PC-3 (cell line): ENCODE data around the gene PSMA7. TPM values are rescaled to one million over a fixed set of nuclear protein-coding genes. Genes with fewer than 3 reads are reported as not detected.

ENCODE experiments used
- total RNA-seq: library from RNA; depleted of rRNA; stranded (reverse); fragments of >200 nt; gene quantifications from 2 replicates; pipeline ENCODE4 v1.2.3, GENCODE V29; 2014; rRNA removed

PSMA7 gene
- total RNA-seq, 1 experiment from 2014 or later = 751 TPM

Other genes with a start within 250 kb of the PSMA7 start
- 9.6 and 15.1 TPM in 2 replicates for gene TAF4, start 77.5 kb downstream of the PSMA7 start, total RNA-seq
- 50.1 and 51.8 TPM in 2 replicates for gene LSM14B, start 20.9 kb downstream of the PSMA7 start, total RNA-seq
- gene SS18L1, start 375 bp upstream of the PSMA7 start, total RNA-seq = 17.9 and 19.1 TPM in 2 replicates
- 33.9 and 40.5 TPM in 2 replicates for gene MTG2, start 39.6 kb upstream of the PSMA7 start, total RNA-seq
- gene HRH3, start 76.9 kb upstream of the PSMA7 start, total RNA-seq = not detected in 2 replicates
- 32.5 and 39.7 TPM in 2 replicates for gene OSBPL2, start 95.1 kb upstream of the PSMA7 start, total RNA-seq
- gene ADRM1, start 159.6 kb upstream of the PSMA7 start, total RNA-seq = 374 and 487 TPM in 2 replicates
- gene LAMA5, start 223.9 kb upstream of the PSMA7 start, total RNA-seq = 196 and 308 TPM in 2 replicates
- 1,250 and 1,945 TPM in 2 replicates for gene RPS21, start 243.7 kb upstream of the PSMA7 start, total RNA-seq